HepG2 (cell line): ENCODE data around the gene GHR.

Source experiments
- BRCA1 ChIP-seq: sonication (generic); formaldehyde crosslinking; IDR thresholded peaks from 2 replicates; pipeline ENCODE4 v1.4.0; 2020; ENCODE audit warnings: missing genetic modification reagents
- CSRNP2 ChIP-seq: sonication (generic); formaldehyde crosslinking; conservative IDR thresholded peaks from 2 replicates; pipeline ENCODE4 v1.8.0; 2022; ENCODE audit warnings: low read depth, missing genetic modification reagents
- PREB ChIP-seq: sonication (generic); formaldehyde crosslinking; IDR thresholded peaks from 2 replicates; pipeline ENCODE4 v1.4.0; 2020; ENCODE audit warnings: missing genetic modification reagents
- ZNF510 ChIP-seq: sonication (generic); formaldehyde crosslinking; IDR thresholded peaks from 2 replicates; pipeline ENCODE4 v1.4.0; 2020; ENCODE audit warnings: low read depth, mild to moderate bottlenecking, missing genetic modification reagents
- ZNF784 ChIP-seq: sonication (generic); formaldehyde crosslinking; IDR thresholded peaks from 2 replicates; pipeline ENCODE4 v1.5.1; 2020; ENCODE audit warnings: missing genetic modification reagents, mild to moderate bottlenecking, borderline replicate concordance

- TF ChIP-seq CSRNP2 (CRISPR knock-in tag) (no peak), PREB (CRISPR knock-in tag) (no peak), ZNF510 (CRISPR knock-in tag) (no peak), ZNF784 (CRISPR knock-in tag) (no peak), BRCA1 (CRISPR knock-in tag) (no peak)
Measured at GRCh38 chr5:42492974-42493373, 69.7 kb downstream of the GHR start.
